Measurements from ENCODE around the gene ERICH6B. TPM values are rescaled to one million over a fixed set of nuclear protein-coding genes. Genes with fewer than 3 reads are reported as not detected.

Gene ERICH6B
- polyA plus RNA-seq, 3 donors, result not detected

DNA sequence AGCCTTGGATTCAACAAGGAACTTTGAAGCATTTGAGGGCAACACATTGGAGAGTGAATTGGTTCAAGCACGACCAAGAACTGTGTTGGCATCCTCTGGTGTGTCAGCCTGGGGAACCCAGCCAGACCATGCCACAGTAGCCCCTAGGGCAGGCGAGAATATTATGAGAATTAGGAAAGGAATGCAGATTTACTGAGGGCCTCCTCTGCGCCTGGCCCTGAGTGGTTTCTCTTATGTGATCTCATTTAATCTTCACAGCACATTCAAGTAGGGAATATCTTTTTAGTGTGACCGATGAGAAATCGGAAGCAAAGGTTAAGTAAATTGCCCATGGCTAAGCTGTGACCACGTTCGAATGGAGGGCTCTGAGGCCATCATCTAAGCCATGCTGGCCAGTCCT, 15.3 kb upstream of the ERICH6B start:
- Histone ChIP-seq H3K9me3 (replicated peaks in 1 of 2; ENCODE audit: control insufficient read depth in 1 of 2, insufficient read depth in 1 of 2, low read length in 2 of 2) (no peaks in the 10 kb centered on the region), H3K4me1 (ENCODE audit: control insufficient read depth in 1 of 2, insufficient read depth in 2 of 2, low read length in 2 of 2) (no peaks in the 10 kb centered on the region), H4K20me1 (ENCODE audit: insufficient read depth, low read length) (no peaks in the 10 kb centered on the region), H3K79me2 (ENCODE audit: insufficient read depth, low read length) (no peaks in the 10 kb centered on the region), H3K27me3 (ENCODE audit: control insufficient read depth in 2 of 2, insufficient read depth in 2 of 2, low read length in 2 of 2) (no peaks in the 10 kb centered on the region), H3K27ac (ENCODE audit: low read depth in 1 of 2, low read length in 2 of 2) (no peak overlapping the region), H3K36me3 (replicated peaks in 1 of 2; ENCODE audit: control insufficient read depth in 1 of 2, insufficient read depth in 2 of 2, low read length in 2 of 2) (no peaks in the 10 kb centered on the region), H2AFZ (ENCODE audit: insufficient read depth, low read depth, low read length, poor library complexity, severe bottlenecking) (no peak overlapping the region), H3K9ac (ENCODE audit: insufficient read depth, low read length, poor library complexity, severe bottlenecking) (no peak overlapping the region), H3K4me2 (replicated peaks; ENCODE audit: extremely low read depth, low read length, poor library complexity, severe bottlenecking) (no peak overlapping the region), H3K4me3 (replicated peaks in 1 of 3; ENCODE audit: low read depth in 2 of 3, low read length in 3 of 3) (no peak overlapping the region)
- H3K4me1 Mint-ChIP-seq, result no peaks in the 10 kb centered on the region
- WGBS (ENCODE audit: insufficient coverage), result 98% methylated on average over 5 of the region's 7 CpGs
- no peak overlapping the region for H3K4me3 Mint-ChIP-seq
- H3K27ac Mint-ChIP-seq, result no peak overlapping the region
- DNase-seq, result no peak
- intact Hi-C loops (cut with micrococcal nuclease), result no loop called here
- H3K27me3 Mint-ChIP-seq (ENCODE audit: low read depth in 3 of 3), result peaks cover 0 to 5% (median 2%) of the 10 kb centered on the region in 3 donors
- TF ChIP-seq, protein P1, sequence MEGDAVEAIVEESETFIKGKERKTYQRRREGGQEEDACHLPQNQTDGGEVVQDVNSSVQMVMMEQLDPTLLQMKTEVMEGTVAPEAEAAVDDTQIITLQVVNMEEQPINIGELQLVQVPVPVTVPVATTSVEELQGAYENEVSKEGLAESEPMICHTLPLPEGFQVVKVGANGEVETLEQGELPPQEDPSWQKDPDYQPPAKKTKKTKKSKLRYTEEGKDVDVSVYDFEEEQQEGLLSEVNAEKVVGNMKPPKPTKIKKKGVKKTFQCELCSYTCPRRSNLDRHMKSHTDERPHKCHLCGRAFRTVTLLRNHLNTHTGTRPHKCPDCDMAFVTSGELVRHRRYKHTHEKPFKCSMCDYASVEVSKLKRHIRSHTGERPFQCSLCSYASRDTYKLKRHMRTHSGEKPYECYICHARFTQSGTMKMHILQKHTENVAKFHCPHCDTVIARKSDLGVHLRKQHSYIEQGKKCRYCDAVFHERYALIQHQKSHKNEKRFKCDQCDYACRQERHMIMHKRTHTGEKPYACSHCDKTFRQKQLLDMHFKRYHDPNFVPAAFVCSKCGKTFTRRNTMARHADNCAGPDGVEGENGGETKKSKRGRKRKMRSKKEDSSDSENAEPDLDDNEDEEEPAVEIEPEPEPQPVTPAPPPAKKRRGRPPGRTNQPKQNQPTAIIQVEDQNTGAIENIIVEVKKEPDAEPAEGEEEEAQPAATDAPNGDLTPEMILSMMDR (IDR thresholded peaks at IDR 0.05), result no peak
- H3K36me3 Mint-ChIP-seq, result no peaks in the 10 kb centered on the region
- H3K9me3 Mint-ChIP-seq, result no peaks in the 10 kb centered on the region

DNA sequence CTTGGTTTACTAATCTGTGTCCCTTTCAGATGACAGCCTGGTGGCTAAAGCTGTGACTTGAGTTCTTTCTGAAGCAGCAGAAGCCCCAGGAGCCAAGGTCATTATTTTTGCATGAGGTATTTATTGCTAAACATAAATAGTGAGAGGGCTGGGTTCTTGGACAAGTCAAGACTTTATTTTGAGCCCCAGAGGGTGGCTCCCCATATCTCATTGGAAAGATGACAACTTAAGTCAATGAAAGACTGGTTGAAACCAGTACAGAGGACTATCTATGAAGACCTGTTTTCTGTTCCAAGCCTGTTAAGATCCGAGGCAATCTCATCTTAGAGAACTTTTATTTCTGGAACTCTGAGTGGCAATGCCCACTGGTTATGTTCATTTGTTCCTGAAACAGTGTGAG, 14.4 kb upstream of the ERICH6B start:
- Mint-ChIP-seq H3K27me3 (ENCODE audit: low read depth in 3 of 3) (peaks cover 0 to 4% (median 2%) of the 10 kb centered on the region in 3 donors), H3K9me3 (no peaks in the 10 kb centered on the region), H3K36me3 (no peaks in the 10 kb centered on the region), H3K27ac (no peak overlapping the region), H3K4me3 (no peak overlapping the region), H3K4me1 (no peaks in the 10 kb centered on the region)
- TF ChIP-seq, protein P1 (IDR thresholded peaks at IDR 0.05), result no peak
- H3K27ac ChIP-seq (ENCODE audit: low read depth in 1 of 2, low read length in 2 of 2), result no peak overlapping the region
- H4K20me1 ChIP-seq (ENCODE audit: insufficient read depth, low read length), result no peaks in the 10 kb centered on the region
- intact Hi-C loops (cut with micrococcal nuclease), result loop anchor here in 1 of 2 donors (10.0 kb wide), 1 partner anchor 85 kb away; no protein-coding TSS in a partner anchor
- H3K4me1 ChIP-seq (ENCODE audit: control insufficient read depth in 1 of 2, insufficient read depth in 2 of 2, low read length in 2 of 2), result no peaks in the 10 kb centered on the region
- H2AFZ ChIP-seq (ENCODE audit: insufficient read depth, low read depth, low read length, poor library complexity, severe bottlenecking), result no peak overlapping the region
- no peak overlapping the region for H3K4me3 ChIP-seq (replicated peaks in 1 of 3; ENCODE audit: low read depth in 2 of 3, low read length in 3 of 3)
- no peaks in the 10 kb centered on the region for H3K27me3 ChIP-seq (ENCODE audit: control insufficient read depth in 2 of 2, insufficient read depth in 2 of 2, low read length in 2 of 2)
- no peak for DNase-seq
- WGBS (ENCODE audit: insufficient coverage), result 83% methylated on average over 1 of the region's 1 CpG
- H3K9me3 ChIP-seq (replicated peaks in 1 of 2; ENCODE audit: control insufficient read depth in 1 of 2, insufficient read depth in 1 of 2, low read length in 2 of 2), result no peaks in the 10 kb centered on the region
- H3K36me3 ChIP-seq (replicated peaks in 1 of 2; ENCODE audit: control insufficient read depth in 1 of 2, insufficient read depth in 2 of 2, low read length in 2 of 2), result no peaks in the 10 kb centered on the region
- no peak overlapping the region for H3K9ac ChIP-seq (ENCODE audit: insufficient read depth, low read length, poor library complexity, severe bottlenecking)
- H3K79me2 ChIP-seq (ENCODE audit: insufficient read depth, low read length), result no peaks in the 10 kb centered on the region
- H3K4me2 ChIP-seq (replicated peaks; ENCODE audit: extremely low read depth, low read length, poor library complexity, severe bottlenecking), result no peak overlapping the region
